Esophagus squamous epithelium (tissue), 4 donors: Measurements from ENCODE around the gene IL22.

Experiments
- POLR2A ChIP-seq, 4 donors: fragments of 450-650 bp; IDR thresholded peaks; one replicate each; pipeline ENCODE4 v1.6.1; 2017; ENCODE audit warnings: antibody characterized with exemption in 4 of 4, mild to moderate bottlenecking in 4 of 4, moderate library complexity in 3 of 4
- TF ChIP-seq, protein P1 (sequence below), 6 experiments: fragments of 450-650 bp in 4 of 6; fragments of 200-600 bp in 2 of 6; sonication (generic) in 2 of 6; IDR thresholded peaks; one replicate each; pipeline ENCODE4 v1.5.1; 2016 to 2019; ENCODE audit warnings: antibody characterized with exemption in 6 of 6, mild to moderate bottlenecking in 4 of 6, moderate library complexity in 4 of 6

DNA sequence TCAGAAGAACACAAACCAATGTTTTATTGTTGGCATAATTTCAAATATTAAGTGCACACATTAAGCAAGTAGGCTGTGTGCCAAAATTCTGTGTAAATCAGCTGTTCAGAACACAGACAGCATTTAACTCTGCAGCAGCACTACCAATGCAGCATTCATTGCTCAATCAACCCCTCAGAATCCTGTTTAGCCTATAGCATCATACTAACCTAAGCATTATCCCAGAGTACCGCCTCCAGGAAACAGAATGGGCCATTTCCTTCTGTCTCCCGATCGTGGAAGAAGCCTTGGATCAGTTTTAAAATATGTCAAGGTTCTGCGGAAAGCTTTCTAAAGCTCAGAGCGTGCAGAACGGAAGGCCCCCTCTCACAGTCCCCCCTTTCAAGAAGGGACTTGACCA is 31.1 kb downstream of the IL22 start:
- TF ChIP-seq POLR2A (IDR thresholded peaks at IDR 0.05), result no peak
- TF ChIP-seq, protein P1, sequence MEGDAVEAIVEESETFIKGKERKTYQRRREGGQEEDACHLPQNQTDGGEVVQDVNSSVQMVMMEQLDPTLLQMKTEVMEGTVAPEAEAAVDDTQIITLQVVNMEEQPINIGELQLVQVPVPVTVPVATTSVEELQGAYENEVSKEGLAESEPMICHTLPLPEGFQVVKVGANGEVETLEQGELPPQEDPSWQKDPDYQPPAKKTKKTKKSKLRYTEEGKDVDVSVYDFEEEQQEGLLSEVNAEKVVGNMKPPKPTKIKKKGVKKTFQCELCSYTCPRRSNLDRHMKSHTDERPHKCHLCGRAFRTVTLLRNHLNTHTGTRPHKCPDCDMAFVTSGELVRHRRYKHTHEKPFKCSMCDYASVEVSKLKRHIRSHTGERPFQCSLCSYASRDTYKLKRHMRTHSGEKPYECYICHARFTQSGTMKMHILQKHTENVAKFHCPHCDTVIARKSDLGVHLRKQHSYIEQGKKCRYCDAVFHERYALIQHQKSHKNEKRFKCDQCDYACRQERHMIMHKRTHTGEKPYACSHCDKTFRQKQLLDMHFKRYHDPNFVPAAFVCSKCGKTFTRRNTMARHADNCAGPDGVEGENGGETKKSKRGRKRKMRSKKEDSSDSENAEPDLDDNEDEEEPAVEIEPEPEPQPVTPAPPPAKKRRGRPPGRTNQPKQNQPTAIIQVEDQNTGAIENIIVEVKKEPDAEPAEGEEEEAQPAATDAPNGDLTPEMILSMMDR (IDR thresholded peaks at IDR 0.05), result no peak
